Mononuclear cell (primary cell): ENCODE results near the gene CDKL5. TPM values are rescaled to one million over a fixed set of nuclear protein-coding genes. Genes with fewer than 3 reads are reported as not detected.

ENCODE experiments used
- H3K27me3 ChIP-seq: 2 replicates; pipeline ENCODE4 v1.6.0; 2011; ENCODE audit warnings: low read length, control low read depth; ENCODE audit not compliant: insufficient read depth
- H3K4me1 ChIP-seq: 2 replicates; pipeline ENCODE4 v1.5.1; 2011; ENCODE audit warnings: mild to moderate bottlenecking, low read length, control low read depth; ENCODE audit not compliant: insufficient read depth
- H3K4me3 ChIP-seq: 2 replicates; pipeline ENCODE4 v1.5.1; 2011; ENCODE audit warnings: mild to moderate bottlenecking, low read length, moderate library complexity
- H3K9me3 ChIP-seq: 2 replicates; pipeline ENCODE4 v1.5.1; 2011; ENCODE audit warnings: low read depth, mild to moderate bottlenecking, control low read depth, low read length
- total RNA-seq: library from RNA; depleted of rRNA; stranded (reverse); fragments of >200 nt; gene quantifications from one replicate; pipeline ENCODE4 v1.2.3, GENCODE V29; 2012

Gene CDKL5
- total RNA-seq, 1 donor = 1.6 TPM

GRCh38 chrX:18534949-18535348 lies 109.5 kb downstream of the CDKL5 start:
- Histone ChIP-seq H3K4me3 (no peak overlapping the region), H3K9me3 (no peaks in the 10 kb centered on the region), H3K27me3 (no peaks in the 10 kb centered on the region), H3K4me1 (no peaks in the 10 kb centered on the region)

DNA sequence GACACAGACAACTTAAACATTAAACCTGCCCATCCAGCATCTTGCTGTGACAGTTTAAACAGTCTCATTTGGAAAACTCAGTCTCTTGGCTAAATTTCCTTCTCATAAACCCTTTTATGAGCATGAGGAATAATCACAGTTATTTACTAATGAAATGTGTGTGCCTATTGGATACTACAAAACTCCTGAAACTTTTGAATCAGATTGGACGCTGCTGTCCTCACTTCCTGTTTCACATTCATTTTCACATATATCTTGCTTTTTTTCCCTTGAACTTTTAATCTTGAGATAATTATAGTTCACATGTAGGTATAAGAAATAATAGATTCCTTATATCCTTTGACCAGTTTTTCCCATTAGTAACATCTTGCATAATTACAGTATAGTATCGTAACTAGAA lies 111.7 kb downstream of the CDKL5 start:
- H3K4me3 ChIP-seq = no peak overlapping the region
- no peaks in the 10 kb centered on the region for H3K4me1 ChIP-seq

GRCh38 chrX:18537524-18537923 lies 112.1 kb downstream of the CDKL5 start:
- Histone ChIP-seq H3K27me3 (no peaks in the 10 kb centered on the region), H3K4me3 (no peak overlapping the region), H3K9me3 (no peaks in the 10 kb centered on the region), H3K4me1 (no peaks in the 10 kb centered on the region)

More for the DNA sequence above, 111.7 kb downstream of the CDKL5 start:
- Histone ChIP-seq H3K9me3 (no peaks in the 10 kb centered on the region), H3K27me3 (no peaks in the 10 kb centered on the region)

- Histone ChIP-seq H3K4me3 (no peak overlapping the region), H3K9me3 (no peaks in the 10 kb centered on the region), H3K27me3 (no peaks in the 10 kb centered on the region), H3K4me1 (no peaks in the 10 kb centered on the region)
Measured at GRCh38 chrX:18542131-18542530, 116.7 kb downstream of the CDKL5 start.

DNA sequence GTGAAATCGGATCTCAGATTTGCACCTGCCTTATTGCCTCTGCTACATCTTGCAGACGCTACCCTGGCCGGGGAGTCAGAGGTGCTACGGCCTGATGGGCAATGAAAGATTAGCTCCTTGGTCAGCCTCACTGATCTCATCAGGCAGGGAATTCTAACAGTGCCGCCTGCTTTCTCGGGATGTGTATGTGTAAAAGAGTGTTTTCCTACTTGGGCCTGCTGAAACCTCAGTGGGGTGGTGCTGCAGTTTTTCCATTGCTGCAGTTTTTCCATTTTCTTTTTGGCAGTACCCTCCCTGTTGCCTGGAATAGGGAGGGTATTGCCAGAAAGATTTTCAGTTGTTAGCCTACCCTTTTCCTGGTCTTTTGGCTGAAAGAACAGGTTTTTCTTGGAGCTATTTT lies 117.5 kb downstream of the CDKL5 start:
- H3K4me3 ChIP-seq = no peak overlapping the region
- no peaks in the 10 kb centered on the region for H3K4me1 ChIP-seq
- H3K9me3 ChIP-seq = no peaks in the 10 kb centered on the region
- no peaks in the 10 kb centered on the region for H3K27me3 ChIP-seq

GRCh38 chrX:18543738-18544137 lies 118.3 kb downstream of the CDKL5 start:
- H3K9me3 ChIP-seq = no peaks in the 10 kb centered on the region
- H3K4me3 ChIP-seq = no peak overlapping the region
- no peaks in the 10 kb centered on the region for H3K4me1 ChIP-seq
- no peaks in the 10 kb centered on the region for H3K27me3 ChIP-seq

DNA sequence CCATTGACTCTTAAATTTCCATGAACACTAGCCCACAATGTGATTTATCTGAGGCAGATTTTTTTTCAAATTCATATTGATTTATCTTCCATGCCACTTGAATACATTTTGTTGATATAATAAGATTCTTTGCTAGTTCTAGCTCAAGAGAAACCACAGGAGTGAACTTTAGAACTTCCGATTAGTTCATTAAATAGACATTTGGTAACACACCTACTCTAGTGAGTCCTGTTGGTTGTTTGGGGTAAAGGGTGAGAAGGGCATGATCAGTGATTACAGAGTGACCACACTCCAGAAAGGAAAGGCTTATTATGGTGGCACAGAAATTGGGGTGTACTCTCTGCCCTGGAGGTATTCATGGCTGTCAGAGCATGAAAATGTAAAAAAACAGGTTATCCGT lies 120.4 kb downstream of the CDKL5 start:
- no peaks in the 10 kb centered on the region for H3K27me3 ChIP-seq
- H3K9me3 ChIP-seq = no peaks in the 10 kb centered on the region
- H3K4me1 ChIP-seq = no peaks in the 10 kb centered on the region
- no peak overlapping the region for H3K4me3 ChIP-seq

GRCh38 chrX:18548996-18549395 lies 123.6 kb downstream of the CDKL5 start:
- Histone ChIP-seq H3K4me1 (no peaks in the 10 kb centered on the region), H3K9me3 (no peaks in the 10 kb centered on the region), H3K27me3 (no peaks in the 10 kb centered on the region), H3K4me3 (no peak overlapping the region)

DNA sequence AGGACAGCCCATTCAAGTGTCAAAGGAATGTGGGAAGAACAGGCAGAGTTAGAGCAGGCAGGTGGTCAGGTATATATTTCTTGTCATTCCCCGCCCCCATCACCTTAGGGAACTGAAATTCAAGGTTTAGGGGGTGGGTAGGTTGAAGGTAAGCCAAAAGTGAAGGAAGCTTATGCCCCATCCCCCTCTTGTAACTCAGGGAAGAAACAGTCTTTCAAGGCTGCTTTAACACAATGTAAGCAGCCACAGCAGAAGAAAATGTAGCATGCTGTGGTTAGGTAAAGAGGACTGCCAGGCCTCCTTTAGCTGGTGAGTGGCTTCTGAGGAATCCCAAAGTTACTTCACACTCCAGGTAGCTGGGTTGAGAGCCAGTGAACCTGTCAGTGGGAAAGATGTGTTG lies 124.2 kb downstream of the CDKL5 start:
- H3K4me1 ChIP-seq = no peaks in the 10 kb centered on the region
- H3K27me3 ChIP-seq = no peaks in the 10 kb centered on the region
- H3K4me3 ChIP-seq = no peak overlapping the region
- no peaks in the 10 kb centered on the region for H3K9me3 ChIP-seq

DNA sequence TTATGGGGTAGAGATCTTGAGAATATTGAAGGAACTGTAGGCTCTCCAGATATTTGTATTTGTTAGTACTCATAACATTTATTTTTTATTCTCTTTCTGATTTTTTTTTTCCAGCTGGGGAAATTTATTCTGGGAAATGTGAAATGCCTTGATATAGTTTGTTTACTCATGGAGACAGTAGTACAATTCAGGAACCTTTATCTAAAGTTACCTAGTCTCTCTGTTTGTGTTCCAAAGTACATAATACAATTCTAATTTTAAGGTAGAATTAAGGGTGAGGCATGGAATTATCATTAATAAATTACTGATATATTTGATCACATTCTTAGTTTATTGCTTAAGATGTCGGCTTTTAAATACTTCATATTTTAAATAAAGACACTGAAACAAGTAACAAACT lies 132.5 kb downstream of the CDKL5 start:
- no peaks in the 10 kb centered on the region for H3K9me3 ChIP-seq
- H3K27me3 ChIP-seq = no peaks in the 10 kb centered on the region
- no peak overlapping the region for H3K4me3 ChIP-seq
- no peaks in the 10 kb centered on the region for H3K4me1 ChIP-seq

- Histone ChIP-seq H3K4me1 (no peaks in the 10 kb centered on the region), H3K9me3 (no peaks in the 10 kb centered on the region), H3K4me3 (no peak overlapping the region), H3K27me3 (no peaks in the 10 kb centered on the region)
Measured at GRCh38 chrX:18558799-18559198, 133.4 kb downstream of the CDKL5 start.

DNA sequence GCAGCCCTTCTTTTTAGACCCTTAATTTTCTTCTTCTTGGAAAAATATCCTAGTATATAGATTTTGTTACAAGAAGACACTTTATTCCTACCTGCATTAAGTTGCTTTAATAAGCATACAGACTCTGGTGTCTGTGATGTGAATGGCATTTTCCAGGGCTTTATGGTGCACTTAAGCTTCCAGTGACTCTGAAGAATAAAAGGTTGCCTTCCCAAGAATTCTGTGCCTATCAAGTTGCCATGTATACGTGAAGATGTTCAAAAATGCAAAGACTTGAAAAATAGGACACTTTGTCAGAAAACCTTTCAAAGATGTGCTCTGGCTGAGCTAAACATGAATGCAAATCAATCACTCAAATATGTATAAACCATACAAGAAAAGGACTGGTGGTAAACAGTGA lies 135.6 kb downstream of the CDKL5 start:
- H3K4me1 ChIP-seq = no peaks in the 10 kb centered on the region
- no peak overlapping the region for H3K4me3 ChIP-seq
- H3K27me3 ChIP-seq = no peaks in the 10 kb centered on the region
- no peaks in the 10 kb centered on the region for H3K9me3 ChIP-seq

GRCh38 chrX:18565727-18566126 lies 140.3 kb downstream of the CDKL5 start:
- Histone ChIP-seq H3K4me1 (no peaks in the 10 kb centered on the region), H3K4me3 (no peak overlapping the region), H3K27me3 (no peaks in the 10 kb centered on the region), H3K9me3 (no peaks in the 10 kb centered on the region)

- no peaks in the 10 kb centered on the region for H3K4me1 ChIP-seq
- no peaks in the 10 kb centered on the region for H3K9me3 ChIP-seq
- H3K27me3 ChIP-seq = no peaks in the 10 kb centered on the region
- no peak overlapping the region for H3K4me3 ChIP-seq
Measured at GRCh38 chrX:18566748-18567147, 141.3 kb downstream of the CDKL5 start.

DNA sequence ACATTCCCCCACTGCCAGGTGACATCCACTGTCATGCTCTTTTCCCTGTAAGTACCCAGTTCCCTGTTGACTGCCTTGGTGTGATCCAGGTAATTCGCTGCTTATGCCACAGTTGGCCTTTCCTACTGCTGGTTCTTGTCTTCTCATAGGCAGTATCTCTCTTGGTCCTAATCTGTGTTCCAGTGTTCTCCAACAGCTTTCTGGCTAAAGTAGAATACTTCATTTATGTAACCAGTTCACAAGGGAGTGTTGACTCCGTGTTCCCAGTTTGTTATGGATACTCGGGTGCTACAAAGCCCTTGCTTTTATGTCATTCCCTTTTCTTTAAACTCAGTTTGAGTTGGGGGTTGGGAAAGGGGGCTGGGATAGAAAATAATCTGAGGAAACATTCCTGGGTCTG lies 148.1 kb downstream of the CDKL5 start:
- no peak overlapping the region for H3K4me3 ChIP-seq
- H3K27me3 ChIP-seq = no peaks in the 10 kb centered on the region
- no peaks in the 10 kb centered on the region for H3K9me3 ChIP-seq
- H3K4me1 ChIP-seq = no peaks in the 10 kb centered on the region

- Histone ChIP-seq H3K4me1 (no peaks in the 10 kb centered on the region), H3K4me3 (no peak overlapping the region), H3K9me3 (no peaks in the 10 kb centered on the region), H3K27me3 (no peaks in the 10 kb centered on the region)
Measured at GRCh38 chrX:18574591-18574990, 149.2 kb downstream of the CDKL5 start.

GRCh38 chrX:18575744-18576143 lies 150.3 kb downstream of the CDKL5 start:
- no peaks in the 10 kb centered on the region for H3K27me3 ChIP-seq
- no peak overlapping the region for H3K4me3 ChIP-seq
- no peaks in the 10 kb centered on the region for H3K9me3 ChIP-seq
- H3K4me1 ChIP-seq = no peaks in the 10 kb centered on the region
